CD4-positive, alpha-beta T cell treated with Interleukin-1 beta for 1 hour (primary cell): ENCODE data around the gene ATP8A2.

Experiments
- DNase-seq, 2 donors: peaks; one replicate each; pipeline ENCODE4 v3.0.0-alpha.2; 2020 to 2022

Gene ATP8A2

DNA sequence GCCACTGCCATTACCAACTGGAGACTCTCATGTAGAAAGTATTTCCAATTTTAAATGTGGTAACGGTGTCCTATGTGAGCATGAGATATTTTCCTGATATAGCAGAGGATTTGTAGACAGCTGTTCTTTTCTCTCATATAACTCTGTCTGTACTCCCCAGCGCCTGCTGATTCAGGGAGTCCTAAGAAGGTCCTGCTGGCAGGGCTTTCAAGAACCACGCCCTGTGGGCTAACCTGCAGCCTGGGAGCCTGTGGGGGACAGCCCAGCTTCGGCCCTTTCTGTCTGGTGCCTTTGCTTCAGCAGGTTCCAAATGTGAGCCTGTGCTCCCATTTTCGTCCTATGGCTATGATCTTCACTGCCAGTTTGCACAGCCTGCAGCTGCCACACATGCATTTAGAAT is 316.8 kb downstream of the ATP8A2 start:
- no peak for DNase-seq

DNA sequence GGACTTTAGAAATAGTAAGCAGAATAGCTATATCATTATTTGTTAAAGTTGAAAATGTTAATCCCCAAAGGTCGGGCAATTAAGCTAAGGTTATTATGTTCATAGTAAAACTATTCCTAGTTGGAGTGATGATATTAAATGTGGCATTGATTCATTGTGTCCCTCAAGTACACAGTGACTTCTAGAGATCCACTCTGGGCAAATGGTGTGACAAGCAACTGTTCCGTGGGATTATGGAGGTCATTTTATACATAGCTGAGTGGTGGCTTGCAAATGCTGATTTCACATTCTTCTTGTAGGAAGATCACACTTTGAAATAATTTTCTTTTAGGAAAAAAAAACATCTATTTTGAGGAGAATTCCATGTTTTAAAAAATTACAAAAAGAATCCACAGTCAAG is 317.8 kb downstream of the ATP8A2 start:
- no peak for DNase-seq

GRCh38 chr13:25690582-25690981 is 318.8 kb downstream of the ATP8A2 start:
- no peak for DNase-seq

GRCh38 chr13:25691654-25692053 is 319.9 kb downstream of the ATP8A2 start:
- DNase-seq, result no peak

DNA sequence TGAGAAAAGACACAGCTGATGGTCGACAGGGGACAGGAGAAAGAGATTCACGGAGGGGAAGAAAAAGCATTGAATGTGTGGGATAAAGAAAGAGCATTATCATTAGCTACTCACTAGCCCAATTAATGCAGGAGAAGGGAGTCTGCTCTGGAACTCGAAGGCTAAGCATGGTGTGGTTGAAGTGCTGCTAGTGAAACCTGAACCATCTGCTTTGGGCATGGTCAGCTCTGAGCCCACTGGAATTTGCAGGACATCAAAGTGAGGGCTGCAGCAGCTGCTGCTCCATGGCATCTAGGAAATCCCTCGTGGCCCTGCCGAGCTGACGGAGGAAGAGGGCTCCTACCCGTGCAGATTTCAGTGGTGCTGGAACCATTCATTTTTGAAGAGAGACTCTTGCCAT is 320.3 kb downstream of the ATP8A2 start:
- DNase-seq, result no peak

DNA sequence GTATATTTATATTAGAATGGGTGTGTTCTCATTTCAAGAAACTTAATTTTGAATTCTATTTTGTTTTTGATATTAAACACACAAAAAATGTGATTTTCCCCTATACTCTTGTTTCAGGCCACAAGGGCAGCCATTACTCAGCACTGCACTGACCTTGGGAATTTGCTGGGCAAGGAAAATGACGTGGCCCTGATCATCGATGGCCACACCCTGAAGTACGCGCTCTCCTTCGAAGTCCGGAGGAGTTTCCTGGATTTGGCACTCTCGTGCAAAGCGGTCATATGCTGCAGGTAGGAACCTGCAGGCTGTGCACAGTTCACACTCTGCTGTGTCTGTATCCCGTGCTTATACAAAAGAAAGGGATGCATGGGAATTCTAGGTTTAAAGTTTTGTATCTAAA is 327.3 kb downstream of the ATP8A2 start:
- no peak for DNase-seq

DNA sequence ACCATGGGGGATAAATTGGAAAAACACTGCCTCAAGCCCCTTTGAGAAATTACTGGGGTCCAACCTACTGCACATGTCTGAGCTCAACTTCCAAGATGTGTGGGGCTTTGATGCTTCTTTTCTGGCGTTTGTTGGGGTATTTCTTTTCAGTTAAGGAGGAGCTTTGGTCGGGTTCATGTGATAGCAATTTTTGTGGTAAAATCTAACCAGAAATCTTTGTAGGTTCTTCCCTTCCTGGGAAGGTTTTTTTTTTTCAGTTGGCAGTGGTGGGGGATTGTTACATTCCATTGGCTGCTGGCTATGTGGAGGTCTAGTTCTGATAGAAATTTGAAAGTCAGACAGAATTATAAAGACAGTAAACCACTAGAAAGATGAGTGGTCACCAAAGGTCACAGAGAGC is 327.8 kb downstream of the ATP8A2 start:
- no peak for DNase-seq

- DNase-seq, result no peak
Observed at GRCh38 chr13:25701304-25701703, 329.5 kb downstream of the ATP8A2 start.

- DNase-seq, result no peak
Observed at GRCh38 chr13:25702386-25702785, 330.6 kb downstream of the ATP8A2 start.

GRCh38 chr13:25707726-25708125 is 336.0 kb downstream of the ATP8A2 start:
- DNase-seq, result no peak

DNA sequence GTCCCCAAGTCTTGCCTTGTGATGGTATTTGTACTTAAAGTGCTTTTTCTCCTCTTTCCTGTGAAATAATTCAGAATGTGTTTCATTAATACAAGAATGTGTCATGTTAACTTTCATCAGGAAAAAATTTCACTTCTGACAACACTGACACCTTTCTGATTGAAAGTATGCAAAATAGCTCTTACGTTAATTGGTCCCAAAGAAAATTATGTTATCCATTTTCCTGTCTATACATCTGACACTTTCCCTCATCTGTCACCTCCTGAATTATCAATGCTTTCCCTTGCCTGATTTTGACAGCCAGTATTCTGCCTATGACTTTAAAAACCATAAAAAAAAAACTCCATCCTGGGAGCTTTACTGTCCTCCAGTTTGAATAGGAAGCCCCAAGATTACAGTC is 336.5 kb downstream of the ATP8A2 start:
- no peak for DNase-seq

- DNase-seq, result no peak
Observed at GRCh38 chr13:25709088-25709487, 337.3 kb downstream of the ATP8A2 start.

DNA sequence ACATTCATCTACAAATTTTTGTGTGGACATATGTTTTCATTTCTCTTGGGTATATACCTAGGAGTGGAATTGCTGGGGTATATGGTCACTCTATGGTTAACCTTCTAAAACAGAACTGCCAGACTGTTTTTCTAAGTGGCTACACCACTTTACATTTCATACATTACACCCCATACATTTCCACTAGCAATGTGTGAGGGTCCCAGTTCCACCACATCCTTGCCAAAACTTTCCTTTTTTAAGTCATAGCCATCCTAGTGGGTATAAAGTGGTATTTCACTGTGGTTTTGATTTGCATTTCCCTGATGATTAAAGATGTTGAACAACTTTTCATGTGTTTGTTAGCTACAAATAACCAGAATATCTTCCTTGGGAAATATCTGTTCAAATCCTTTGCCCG is 344.0 kb downstream of the ATP8A2 start:
- no peak for DNase-seq

DNA sequence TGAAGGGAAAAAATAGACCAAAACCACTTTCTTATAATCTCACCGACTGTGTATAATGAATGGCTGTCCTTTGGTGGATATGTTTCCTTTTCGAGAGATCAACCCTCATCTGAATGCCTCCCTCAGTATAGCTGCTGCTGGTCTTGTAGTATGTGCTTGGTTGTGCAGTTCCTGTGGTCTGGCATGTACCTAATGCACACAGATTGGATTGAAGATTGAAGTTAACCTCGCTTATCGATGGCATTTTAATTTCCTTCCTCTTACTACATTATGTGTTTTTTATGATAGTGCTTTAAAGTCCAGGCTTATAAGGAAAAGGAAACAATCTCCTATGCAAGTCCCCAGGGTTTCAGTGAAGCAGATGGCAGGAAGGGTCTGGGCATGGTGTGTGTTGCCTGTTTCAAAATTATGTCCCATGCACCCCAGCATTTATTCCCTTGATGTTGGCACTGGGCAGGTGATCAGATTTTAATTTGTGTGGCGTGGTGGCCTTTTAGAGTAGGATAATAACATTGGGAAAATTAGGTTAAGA is 346.0 kb downstream of the ATP8A2 start:
- DNase-seq, result no peak

DNA sequence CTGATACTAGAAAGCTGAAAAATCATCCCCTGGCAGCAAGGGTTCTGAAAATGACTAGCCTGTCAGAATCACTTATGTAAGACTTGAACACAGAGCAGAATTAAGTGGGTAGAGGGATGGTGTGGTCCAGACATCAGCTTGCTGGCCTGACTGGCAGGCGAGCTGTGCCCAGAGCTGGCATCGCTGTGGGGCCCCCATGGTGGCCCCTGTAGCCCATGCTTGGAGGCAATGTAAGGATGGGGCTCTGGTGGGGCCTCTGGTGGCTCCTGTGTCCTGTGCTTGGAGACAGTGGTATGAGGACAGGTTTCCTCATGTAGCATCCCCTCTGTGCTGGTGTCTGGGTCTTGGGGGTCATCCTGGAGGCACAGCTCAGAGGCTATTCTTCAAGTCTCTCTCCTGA is 347.9 kb downstream of the ATP8A2 start:
- no peak for DNase-seq

- DNase-seq, result no peak
Observed at GRCh38 chr13:25722893-25723292, 351.1 kb downstream of the ATP8A2 start.

DNA sequence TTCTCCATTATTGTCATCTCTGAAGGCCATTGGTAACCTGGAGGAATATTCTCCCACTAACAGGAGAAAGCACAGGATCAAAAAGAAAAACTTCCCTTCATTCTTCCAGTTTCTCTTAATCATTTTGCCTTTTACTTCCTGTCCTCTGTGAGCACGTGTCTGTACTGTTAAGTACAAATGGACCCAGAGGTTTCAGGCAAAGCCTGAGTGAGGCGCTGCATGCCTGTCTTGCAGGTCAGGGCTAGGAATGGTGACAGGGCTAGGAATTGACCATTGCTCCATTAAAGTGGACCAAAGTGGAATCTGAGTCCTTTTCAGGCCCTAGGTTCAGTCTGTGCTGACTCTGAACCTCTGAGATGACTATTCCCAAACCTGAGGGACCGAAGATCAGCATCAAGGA is 353.3 kb downstream of the ATP8A2 start:
- no peak for DNase-seq

- no peak for DNase-seq
Observed at GRCh38 chr13:25727250-25727649, 355.5 kb downstream of the ATP8A2 start.

DNA sequence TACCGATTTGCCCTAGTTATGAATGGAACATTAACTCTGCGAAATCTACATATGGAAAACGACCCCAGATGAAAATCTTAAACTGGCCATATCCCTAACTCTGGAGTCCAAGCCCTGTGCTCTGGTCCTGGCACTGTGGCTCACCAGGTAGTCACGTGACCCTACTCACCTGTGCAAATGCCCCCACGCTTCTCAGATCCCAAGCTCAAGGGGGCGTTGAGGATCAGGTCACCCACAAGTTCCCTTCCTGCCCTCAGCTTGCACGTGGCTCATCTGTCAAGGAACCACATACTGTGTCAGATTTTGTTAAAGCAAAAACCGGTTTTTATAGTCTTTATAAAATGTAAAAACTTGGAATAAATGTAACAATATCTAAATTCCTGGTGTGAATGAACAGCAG is 356.0 kb downstream of the ATP8A2 start:
- no peak for DNase-seq

DNA sequence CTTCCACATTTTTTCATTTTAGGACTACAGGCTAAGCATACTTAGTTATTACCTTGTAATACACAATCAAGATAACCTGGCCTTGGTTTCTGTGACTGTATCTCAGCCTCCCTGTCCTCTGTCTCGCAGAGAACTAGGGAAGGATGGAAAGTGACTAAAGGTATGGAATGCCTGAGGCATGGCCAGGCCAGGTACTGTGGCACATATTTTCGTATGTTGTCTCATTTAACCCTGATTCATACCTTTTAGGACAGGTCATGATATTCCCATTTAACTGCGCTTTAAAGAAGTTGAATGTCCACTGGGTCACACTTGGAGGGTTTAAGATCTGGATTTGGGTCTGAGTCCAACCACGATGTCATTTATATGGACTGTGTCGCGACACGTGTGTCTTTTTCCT is 357.4 kb downstream of the ATP8A2 start:
- DNase-seq, result no peak

DNA sequence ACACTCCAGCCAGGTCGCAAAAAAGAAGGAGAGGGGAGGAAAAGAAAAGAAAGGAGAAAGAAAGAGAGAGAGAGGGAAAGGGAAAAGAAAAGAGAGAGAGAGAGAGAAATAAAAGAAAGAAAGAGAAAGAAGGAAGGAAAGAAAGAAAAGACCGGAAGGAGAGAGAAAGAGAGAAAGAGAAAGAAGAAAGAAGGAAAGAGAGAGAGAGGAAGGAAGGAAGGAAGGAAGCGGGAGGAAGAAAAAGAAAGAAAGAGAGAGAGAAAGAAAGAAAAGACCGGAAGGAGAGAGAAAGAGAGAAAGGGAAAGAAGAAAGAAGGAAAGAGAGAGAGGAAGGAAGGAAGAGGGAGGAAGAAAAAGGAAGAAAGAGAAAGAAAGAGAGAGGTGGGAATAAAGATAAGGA is 359.3 kb downstream of the ATP8A2 start:
- no peak for DNase-seq

DNA sequence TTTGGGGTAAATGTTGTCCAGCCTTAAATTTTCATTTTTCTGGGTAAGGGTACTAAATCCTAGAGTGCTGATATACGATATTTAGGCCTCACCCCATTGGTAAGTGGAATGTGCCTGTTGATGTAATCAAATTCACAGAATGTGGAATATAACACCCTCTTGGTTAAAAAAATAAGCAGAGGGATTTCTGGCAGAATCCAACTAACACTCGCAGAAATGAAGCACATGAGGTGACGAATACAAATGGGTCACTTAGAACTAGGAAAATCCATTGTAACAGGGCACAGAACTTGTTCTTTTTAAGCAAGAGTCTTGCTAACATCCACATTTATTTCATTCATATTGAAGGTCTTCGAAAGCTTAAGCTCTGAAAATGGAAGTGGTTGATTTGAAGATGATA is 359.8 kb downstream of the ATP8A2 start:
- DNase-seq, result no peak

DNA sequence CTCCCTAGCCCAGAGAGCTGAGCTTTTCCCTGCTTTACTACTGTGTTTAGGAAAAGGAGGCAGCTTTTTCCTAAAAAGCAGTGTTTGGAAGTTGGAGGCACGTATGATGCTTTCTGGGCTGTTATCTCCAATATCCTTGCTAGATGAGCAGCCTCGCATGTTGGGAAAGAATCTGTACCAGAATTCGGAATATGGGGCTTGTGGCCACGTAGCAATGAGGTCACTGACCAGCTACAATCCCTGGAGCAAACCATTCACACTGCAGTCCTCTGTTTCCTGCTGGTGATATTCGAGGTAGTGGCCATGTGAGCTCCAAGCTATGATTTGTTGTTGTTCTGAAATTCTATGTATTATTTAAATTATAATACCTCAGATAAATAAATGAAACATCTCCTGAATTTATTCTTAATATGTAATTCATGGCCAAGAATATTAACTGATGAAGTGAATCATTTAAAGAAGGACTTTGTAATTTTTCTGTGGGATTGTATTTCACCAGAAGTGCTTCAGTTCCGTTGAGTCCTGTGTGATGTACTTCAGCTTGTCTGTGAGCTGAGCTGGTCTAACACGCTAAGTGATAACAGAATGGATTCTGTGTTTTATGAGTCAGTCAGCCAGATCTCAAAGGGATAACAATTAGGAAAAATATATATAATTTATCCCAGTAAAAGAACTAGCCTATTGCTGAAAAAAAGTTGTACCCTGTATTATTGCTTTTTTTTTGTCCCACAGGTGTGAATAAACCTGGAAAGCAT is 360.5 kb downstream of the ATP8A2 start:
- DNase-seq, result no peak

DNA sequence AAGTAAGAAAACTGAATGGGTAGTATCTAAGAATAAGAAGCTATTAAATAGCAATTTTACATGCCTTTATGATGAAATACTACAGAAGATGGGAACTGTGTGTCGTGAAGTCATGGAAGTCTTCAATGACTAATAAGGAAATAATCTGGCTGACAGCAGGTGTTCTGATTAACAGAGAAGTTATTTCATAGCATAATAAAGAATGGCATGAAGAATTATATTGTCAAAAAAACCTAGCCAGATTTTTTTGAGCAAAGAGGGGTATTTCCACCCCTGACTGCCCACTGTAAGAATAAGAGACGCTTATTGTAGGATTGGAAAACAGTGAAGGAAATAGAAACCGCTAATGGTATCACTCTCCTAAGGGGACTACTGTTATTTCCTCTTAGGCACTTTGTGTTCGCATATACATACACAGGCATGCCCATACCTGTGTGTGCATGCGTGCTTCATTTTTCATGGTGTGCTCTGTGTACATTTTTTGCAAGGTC is 361.3 kb downstream of the ATP8A2 start:
- no peak for DNase-seq
